Tibial artery (tissue), 4 donors: ENCODE data around the gene PPP1R3G.

Source experiments
- DNase-seq, 2 donors: peaks; one replicate each; pipeline ENCODE4 v3.0.0-alpha.2; 2019
- H3K27ac ChIP-seq, 2 donors: fragments of 200-600 bp; sonication (generic) in 1 of 2; 1 replicate in 1 of 2; 2 replicates in 1 of 2; pipeline ENCODE4 v1.5.1; 2018 to 2019; ENCODE audit warnings: mild to moderate bottlenecking in 1 of 2
- H3K27me3 ChIP-seq, 2 donors: fragments of 200-600 bp; sonication (generic) in 1 of 2; one replicate each; pipeline versions ENCODE4 v1.5.1 to v1.6.0; 2016 to 2019
- H3K36me3 ChIP-seq, 3 donors: fragments of 200-600 bp; sonication (generic) in 2 of 3; one replicate each; pipeline ENCODE4 v1.5.1; 2016 to 2019; ENCODE audit warnings: mild to moderate bottlenecking in 2 of 3
- H3K4me1 ChIP-seq, 4 donors: fragments of 200-600 bp; sonication (generic) in 2 of 4; 1 replicate in 3 of 4; 2 replicates in 1 of 4; pipeline ENCODE4 v1.5.1; 2016 to 2019
- H3K4me3 ChIP-seq, 2 donors: fragments of 200-600 bp; sonication (generic) in 1 of 2; 1 replicate in 1 of 2; 2 replicates in 1 of 2; pipeline ENCODE4 v1.5.1; 2018 to 2019; ENCODE audit warnings: mild to moderate bottlenecking in 2 of 2
- H3K9me3 ChIP-seq, 3 donors: fragments of 200-600 bp; sonication (generic) in 1 of 3; one replicate each; pipeline ENCODE4 v1.5.1; 2016 to 2019
- CTCF ChIP-seq, 2 experiments: fragments of 200-600 bp in 1 of 2; fragments of 450-650 bp in 1 of 2; IDR thresholded peaks; one replicate each; pipeline ENCODE4 v1.5.1; 2017 to 2019; ENCODE audit warnings: antibody characterized with exemption in 2 of 2, mild to moderate bottlenecking in 1 of 2, moderate library complexity in 1 of 2
- intact Hi-C: fragments of 100-400 bp; cut with DNase I; formaldehyde crosslinking; loops from one replicate; pipeline ENCODE4 v1.15.0; 2023; ENCODE audit warnings: low total_unique reads

The PPP1R3G gene

GRCh38 chr6:5102267-5102970 lies 17.3 kb downstream of the PPP1R3G start:
- Histone ChIP-seq H3K4me1 (no peaks in the 10 kb centered on the region), H3K27me3 (no peaks in the 10 kb centered on the region), H3K36me3 (peaks cover 0 to 3% (median 0%) of the 10 kb centered on the region in 3 donors), H3K9me3 (no peaks in the 10 kb centered on the region), H3K27ac (no peak overlapping the region), H3K4me3 (no peak overlapping the region)
- intact Hi-C loops, result no loop called here
- no peak for DNase-seq
- TF ChIP-seq CTCF (IDR thresholded peaks at IDR 0.05), result no peak

- TF ChIP-seq CTCF (IDR thresholded peaks at IDR 0.05), result no peak
- H3K27me3 ChIP-seq, result no peaks in the 10 kb centered on the region
- peaks cover 0 to 3% (median 0%) of the 10 kb centered on the region in 3 donors for H3K36me3 ChIP-seq
- no peaks in the 10 kb centered on the region for H3K9me3 ChIP-seq
- no peaks in the 10 kb centered on the region for H3K4me1 ChIP-seq
- DNase-seq, result no peak
- no peak overlapping the region for H3K4me3 ChIP-seq
- intact Hi-C loops, result no loop called here
- H3K27ac ChIP-seq, result no peak overlapping the region
Observed at GRCh38 chr6:5103250-5103649, 18.1 kb downstream of the PPP1R3G start.

- no peak for DNase-seq
- no peak overlapping the region for H3K27ac ChIP-seq
- intact Hi-C loops, result no loop called here
- H3K4me1 ChIP-seq, result no peaks in the 10 kb centered on the region
- no peaks in the 10 kb centered on the region for H3K27me3 ChIP-seq
- H3K4me3 ChIP-seq, result no peak overlapping the region
- no peaks in the 10 kb centered on the region for H3K9me3 ChIP-seq
- TF ChIP-seq CTCF (IDR thresholded peaks at IDR 0.05), result no peak
- peaks cover 0 to 10% (median 3%) of the 10 kb centered on the region in 3 donors for H3K36me3 ChIP-seq
Observed at GRCh38 chr6:5104667-5105066, 19.5 kb downstream of the PPP1R3G start.

GRCh38 chr6:5105146-5105545 lies 20.0 kb downstream of the PPP1R3G start:
- no peak for TF ChIP-seq CTCF (IDR thresholded peaks at IDR 0.05)
- DNase-seq, result peak in 1 of 2 donors; percentile 37
- Histone ChIP-seq H3K4me1 (no peaks in the 10 kb centered on the region), H3K36me3 (peaks cover 0 to 10% (median 3%) of the 10 kb centered on the region in 3 donors), H3K27me3 (no peaks in the 10 kb centered on the region), H3K27ac (no peak overlapping the region), H3K4me3 (no peak overlapping the region), H3K9me3 (no peaks in the 10 kb centered on the region)
- intact Hi-C loops, result no loop called here

- H3K36me3 ChIP-seq, result peaks cover 0 to 17% (median 3%) of the 10 kb centered on the region in 3 donors
- H3K4me3 ChIP-seq, result no peak overlapping the region
- H3K9me3 ChIP-seq, result no peaks in the 10 kb centered on the region
- TF ChIP-seq CTCF (IDR thresholded peaks at IDR 0.05), result no peak
- no peaks in the 10 kb centered on the region for H3K4me1 ChIP-seq
- DNase-seq, result peak in 1 of 2 donors; percentile 48
- no peaks in the 10 kb centered on the region for H3K27me3 ChIP-seq
- intact Hi-C loops, result no loop called here
- no peak overlapping the region for H3K27ac ChIP-seq
Observed at GRCh38 chr6:5107341-5107740, 22.2 kb downstream of the PPP1R3G start.
